Mucosa of stomach (tissue), 1 donor: ENCODE results near the gene UNC5C.

Experiments used
- H3K27me3 ChIP-seq: one replicate; pipeline ENCODE4 v1.7.0; 2013; ENCODE audit warnings: mild to moderate bottlenecking, low read length; ENCODE audit not compliant: control insufficient read depth, insufficient read depth
- H3K36me3 ChIP-seq: one replicate; pipeline ENCODE4 v1.7.0; 2013; ENCODE audit warnings: low read length; ENCODE audit not compliant: control insufficient read depth, insufficient read depth
- H3K4me1 ChIP-seq: one replicate; pipeline ENCODE4 v1.7.0; 2013; ENCODE audit warnings: mild to moderate bottlenecking, low read length; ENCODE audit not compliant: control insufficient read depth, insufficient read depth
- H3K4me3 ChIP-seq: one replicate; pipeline ENCODE4 v1.7.0; 2013; ENCODE audit warnings: low read length
- H3K9ac ChIP-seq: one replicate; pipeline ENCODE4 v1.7.0; 2013; ENCODE audit warnings: mild to moderate bottlenecking, low read length, moderate library complexity
- H3K9me3 ChIP-seq: one replicate; pipeline ENCODE4 v1.7.0; 2013; ENCODE audit warnings: mild to moderate bottlenecking, low read length, moderate library complexity; ENCODE audit not compliant: control insufficient read depth
- donor health status: Pancreatic carcinoma.

UNC5C gene

GRCh38 chr4:95209927-95210326 lies 338.8 kb downstream of the UNC5C start:
- no peaks in the 10 kb centered on the region for H3K27me3 ChIP-seq
- H3K4me1 ChIP-seq = peaks cover 5% of the 10 kb centered on the region
- H3K9ac ChIP-seq = no peak overlapping the region
- H3K4me3 ChIP-seq = no peak overlapping the region
- H3K9me3 ChIP-seq = no peaks in the 10 kb centered on the region
- H3K36me3 ChIP-seq = no peaks in the 10 kb centered on the region

- Histone ChIP-seq H3K9ac (no peak overlapping the region), H3K4me3 (no peak overlapping the region)
Measured at GRCh38 chr4:95204873-95205272, 343.9 kb downstream of the UNC5C start.

DNA sequence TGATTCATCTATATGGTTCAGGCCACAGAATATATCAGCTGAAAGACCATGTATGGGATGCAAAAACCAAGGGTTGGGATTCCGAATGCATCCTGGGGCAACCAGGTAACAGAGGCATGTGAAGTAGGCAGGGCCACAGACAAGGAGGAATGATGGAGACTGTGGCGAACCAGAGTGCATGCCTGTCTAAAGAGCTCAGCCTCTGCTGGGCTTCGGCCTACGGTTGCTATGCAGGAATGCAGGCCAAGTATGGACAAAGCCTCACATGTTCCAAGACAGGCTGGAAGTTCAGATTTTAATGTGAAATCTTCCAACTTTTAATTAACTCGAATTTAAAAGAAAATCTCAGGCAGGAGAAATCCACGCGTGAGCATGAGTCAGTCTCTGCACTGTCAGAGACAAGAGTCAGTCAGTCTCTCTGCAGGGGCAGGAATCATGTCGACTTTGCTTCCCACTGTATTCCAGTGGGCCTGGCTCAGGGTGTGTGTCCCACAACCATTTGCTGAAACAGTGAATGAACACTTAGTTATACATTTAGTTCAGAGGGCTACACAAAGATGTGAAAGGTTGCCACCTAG lies 344.4 kb downstream of the UNC5C start:
- Histone ChIP-seq H3K4me3 (no peak overlapping the region), H3K9me3 (no peaks in the 10 kb centered on the region), H3K4me1 (no peaks in the 10 kb centered on the region), H3K27me3 (no peaks in the 10 kb centered on the region), H3K9ac (no peak overlapping the region), H3K36me3 (no peaks in the 10 kb centered on the region)

More at GRCh38 chr4:95204873-95205272, 343.9 kb downstream of the UNC5C start:
- Histone ChIP-seq H3K9me3 (no peaks in the 10 kb centered on the region), H3K27me3 (no peaks in the 10 kb centered on the region), H3K4me1 (no peaks in the 10 kb centered on the region), H3K36me3 (no peaks in the 10 kb centered on the region)

DNA sequence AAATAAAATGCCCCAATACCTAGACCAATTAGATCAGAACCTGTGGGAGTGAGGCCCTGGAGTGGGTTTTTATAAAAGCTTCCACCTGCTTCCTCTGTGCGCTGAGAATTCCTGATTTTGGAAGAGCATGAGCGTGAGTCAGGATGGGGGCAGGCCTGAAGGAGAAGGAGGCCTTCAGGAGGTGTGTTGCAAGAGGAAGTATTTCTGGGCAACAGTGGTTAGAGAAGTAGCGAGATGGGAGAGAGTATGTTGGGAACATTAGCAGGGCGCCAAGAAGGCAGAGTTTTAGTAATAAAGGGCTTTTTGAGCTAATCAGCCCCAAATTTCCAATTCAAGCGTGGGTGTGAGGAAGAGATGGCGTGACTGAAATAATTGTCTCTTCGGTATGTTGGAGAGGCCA lies 349.8 kb downstream of the UNC5C start:
- Histone ChIP-seq H3K4me3 (no peak overlapping the region), H3K27me3 (no peaks in the 10 kb centered on the region), H3K4me1 (no peaks in the 10 kb centered on the region), H3K9me3 (no peaks in the 10 kb centered on the region), H3K36me3 (no peaks in the 10 kb centered on the region), H3K9ac (no peak overlapping the region)

DNA sequence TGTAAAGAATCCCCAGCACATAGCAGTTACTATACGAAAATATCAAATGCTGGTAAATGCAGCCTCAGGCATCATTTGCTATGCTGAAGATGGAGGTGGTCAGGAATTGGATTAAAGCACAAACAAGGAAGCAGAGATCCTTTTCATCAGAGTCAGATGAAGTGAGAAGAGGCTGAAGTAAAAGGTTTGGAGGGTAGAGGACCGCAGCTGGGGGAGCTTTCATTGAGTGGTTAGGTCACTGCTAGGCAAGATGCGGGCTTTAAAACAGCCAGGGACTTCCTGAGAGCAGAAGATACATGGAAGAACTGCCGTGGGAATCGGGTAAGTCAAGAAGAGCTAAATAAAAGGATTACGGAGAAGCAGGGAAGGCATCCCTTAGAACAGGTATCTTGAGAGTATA lies 351.4 kb downstream of the UNC5C start:
- no peak overlapping the region for H3K4me3 ChIP-seq
- no peaks in the 10 kb centered on the region for H3K36me3 ChIP-seq
- H3K27me3 ChIP-seq = no peaks in the 10 kb centered on the region
- no peaks in the 10 kb centered on the region for H3K4me1 ChIP-seq
- no peaks in the 10 kb centered on the region for H3K9me3 ChIP-seq
- no peak overlapping the region for H3K9ac ChIP-seq

GRCh38 chr4:95193391-95194224 lies 355.2 kb downstream of the UNC5C start:
- Histone ChIP-seq H3K9me3 (no peaks in the 10 kb centered on the region), H3K4me3 (no peak overlapping the region), H3K9ac (no peak overlapping the region), H3K27me3 (no peaks in the 10 kb centered on the region), H3K4me1 (no peaks in the 10 kb centered on the region), H3K36me3 (no peaks in the 10 kb centered on the region)

DNA sequence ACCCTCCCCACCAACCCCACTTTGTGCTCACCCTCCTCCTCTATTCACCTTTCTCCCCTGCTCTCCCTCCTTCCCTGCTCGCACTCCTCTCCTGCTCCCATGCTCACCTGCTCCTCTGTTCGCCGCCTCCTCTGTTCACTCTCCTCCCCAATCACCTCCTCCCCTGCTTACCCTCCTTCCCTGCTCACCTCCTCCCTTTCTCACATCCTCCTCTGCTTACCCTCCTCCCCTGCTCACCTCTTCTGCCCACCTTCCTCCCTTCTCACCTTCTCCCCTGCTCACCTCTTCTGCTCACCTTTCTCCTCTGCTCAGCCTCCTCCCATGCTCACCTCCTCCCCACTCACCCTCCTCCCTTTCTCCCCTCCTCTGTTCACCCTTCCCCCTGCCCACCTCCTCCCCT lies 357.2 kb downstream of the UNC5C start:
- no peaks in the 10 kb centered on the region for H3K9me3 ChIP-seq
- H3K4me3 ChIP-seq = no peak overlapping the region
- no peaks in the 10 kb centered on the region for H3K36me3 ChIP-seq
- no peaks in the 10 kb centered on the region for H3K4me1 ChIP-seq
- H3K27me3 ChIP-seq = no peaks in the 10 kb centered on the region
- H3K9ac ChIP-seq = no peak overlapping the region

- Histone ChIP-seq H3K4me3 (no peak overlapping the region), H3K36me3 (no peaks in the 10 kb centered on the region), H3K9me3 (no peaks in the 10 kb centered on the region), H3K4me1 (no peaks in the 10 kb centered on the region), H3K9ac (no peak overlapping the region), H3K27me3 (no peaks in the 10 kb centered on the region)
Measured at GRCh38 chr4:95190751-95191436, 357.9 kb downstream of the UNC5C start.

- Histone ChIP-seq H3K4me1 (no peaks in the 10 kb centered on the region), H3K36me3 (no peaks in the 10 kb centered on the region), H3K4me3 (no peak overlapping the region), H3K27me3 (no peaks in the 10 kb centered on the region), H3K9ac (no peak overlapping the region), H3K9me3 (no peaks in the 10 kb centered on the region)
Measured at GRCh38 chr4:95188701-95189370, 359.9 kb downstream of the UNC5C start.

DNA sequence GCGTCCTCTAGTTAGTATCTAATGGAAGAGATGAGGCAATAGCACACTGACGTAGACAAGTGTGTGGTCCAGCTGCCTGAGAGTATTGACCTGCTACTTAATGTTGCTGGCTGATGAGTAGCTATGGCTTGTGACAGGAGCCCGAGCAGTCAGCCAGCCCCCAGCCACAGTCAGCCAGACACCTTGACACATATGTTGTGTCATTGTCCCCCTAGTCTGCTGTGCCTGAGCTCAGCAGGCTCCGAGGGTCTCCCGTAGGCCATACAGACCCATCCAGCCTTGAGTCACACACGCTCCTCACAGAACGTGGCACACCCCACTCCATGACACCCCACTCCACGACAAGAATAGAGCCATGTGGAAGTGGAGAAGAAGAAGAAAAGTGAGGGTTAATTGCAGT lies 362.1 kb downstream of the UNC5C start:
- no peaks in the 10 kb centered on the region for H3K4me1 ChIP-seq
- no peak overlapping the region for H3K4me3 ChIP-seq
- no peaks in the 10 kb centered on the region for H3K9me3 ChIP-seq
- no peak overlapping the region for H3K9ac ChIP-seq
- no peaks in the 10 kb centered on the region for H3K27me3 ChIP-seq
- H3K36me3 ChIP-seq = no peaks in the 10 kb centered on the region

DNA sequence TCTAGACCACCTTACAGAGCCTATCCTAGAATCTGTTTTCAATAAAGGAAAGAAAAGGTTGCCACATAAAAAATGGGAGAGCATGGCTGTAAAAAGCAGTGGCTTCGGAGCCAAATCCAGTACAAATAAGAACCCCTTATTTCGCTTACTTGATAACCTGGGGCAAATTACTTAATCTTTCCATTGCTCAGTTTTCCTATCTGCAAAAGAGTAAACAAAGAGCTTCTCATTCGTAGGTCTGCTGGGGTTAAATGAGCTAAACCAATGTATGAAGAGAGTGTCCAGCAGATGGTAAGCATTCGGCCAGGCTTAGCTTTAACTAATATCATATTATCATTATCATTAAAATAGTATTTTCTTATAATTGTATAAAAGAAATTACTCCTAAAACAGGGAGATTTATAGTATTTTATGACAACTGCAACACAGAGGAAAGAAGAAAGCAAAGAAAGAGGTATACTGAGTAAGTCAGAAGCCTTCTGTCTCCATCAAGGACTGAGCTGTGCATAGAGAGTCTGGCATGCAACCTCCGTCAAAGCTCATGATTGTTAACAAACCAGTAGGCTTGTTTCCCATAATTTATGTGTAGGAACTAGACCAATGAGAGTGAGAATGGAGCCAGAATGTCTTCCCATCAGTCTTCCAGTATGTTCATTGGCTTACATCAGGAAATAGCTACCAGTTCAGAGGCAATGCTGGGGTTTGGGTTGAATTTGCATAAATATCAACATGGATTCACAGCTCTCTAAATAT lies 364.9 kb downstream of the UNC5C start:
- no peaks in the 10 kb centered on the region for H3K4me1 ChIP-seq
- no peaks in the 10 kb centered on the region for H3K36me3 ChIP-seq
- H3K9ac ChIP-seq = no peak overlapping the region
- H3K4me3 ChIP-seq = no peak overlapping the region
- no peaks in the 10 kb centered on the region for H3K9me3 ChIP-seq
- H3K27me3 ChIP-seq = no peaks in the 10 kb centered on the region
